Smooth muscle cell (in vitro differentiated cells): ENCODE measurements around the gene CARHSP1. TPM values are rescaled to one million over a fixed set of nuclear protein-coding genes. Genes with fewer than 3 reads are reported as not detected.

Experiments used
- DNase-seq: peaks from one replicate; lab custom pipeline; 2025; ENCODE audit not compliant: unreplicated experiment; lab: John Stamatoyannopoulos, UW
- H2AFZ ChIP-seq: fragments of 200-600 bp; sonication (generic); 2 replicates; pipeline ENCODE4 v1.6.0; 2016; ENCODE audit warnings: antibody characterized with exemption, low read depth, mild to moderate bottlenecking
- H3F3A ChIP-seq: fragments of 200-600 bp; sonication (generic); 2 replicates; pipeline ENCODE4 v1.6.0; 2017; ENCODE audit warnings: antibody characterized with exemption, low read depth
- H3K27ac ChIP-seq: fragments of 200-600 bp; sonication (generic); 2 replicates; pipeline ENCODE4 v1.5.1; 2016; ENCODE audit warnings: low read depth, mild to moderate bottlenecking
- H3K27me3 ChIP-seq: fragments of 200-600 bp; sonication (generic); 2 replicates; pipeline ENCODE4 v1.6.1; 2016; ENCODE audit warnings: low read depth, mild to moderate bottlenecking
- H3K36me3 ChIP-seq: fragments of 200-600 bp; sonication (generic); 2 replicates; pipeline ENCODE4 v1.5.1; 2016; ENCODE audit warnings: low read depth
- H3K4me1 ChIP-seq: fragments of 200-600 bp; sonication (generic); 2 replicates; pipeline ENCODE4 v1.5.1; 2016; ENCODE audit warnings: low read depth
- H3K4me2 ChIP-seq: fragments of 200-600 bp; sonication (generic); 2 replicates; pipeline ENCODE4 v1.6.0; 2016; ENCODE audit warnings: mild to moderate bottlenecking
- H3K4me3 ChIP-seq: fragments of 200-600 bp; sonication (generic); 2 replicates; pipeline ENCODE4 v1.5.1; 2016; ENCODE audit warnings: mild to moderate bottlenecking
- H3K79me2 ChIP-seq: fragments of 200-600 bp; sonication (generic); 2 replicates; pipeline ENCODE4 v1.6.0; 2016; ENCODE audit warnings: low read depth, mild to moderate bottlenecking
- H3K9ac ChIP-seq: fragments of 200-600 bp; sonication (generic); 2 replicates; pipeline ENCODE4 v1.6.0; 2016; ENCODE audit warnings: low read depth
- H3K9me3 ChIP-seq: fragments of 200-600 bp; sonication (generic); replicated peaks from 2 replicates; pipeline ENCODE4 v1.5.1; 2016; ENCODE audit warnings: low read depth
- H4K20me1 ChIP-seq: fragments of 200-600 bp; sonication (generic); 2 replicates; pipeline ENCODE4 v1.6.0; 2016; ENCODE audit warnings: low read depth
- CTCF ChIP-seq: fragments of 200-600 bp; sonication (generic); IDR thresholded peaks from 2 replicates; pipeline ENCODE4 v1.5.1; 2017; ENCODE audit warnings: borderline replicate concordance, mild to moderate bottlenecking, antibody characterized with exemption; ENCODE audit not compliant: insufficient read depth, poor library complexity, severe bottlenecking
- WGBS: methylation state at CpG from one replicate; pipeline ENCODE4 v1.1.7; 2016; ENCODE audit warnings: low lambda C conversion rate; 5-methylcytosine and 5-hydroxymethylcytosine counted together
- polyA plus RNA-seq: library from polyadenylated mRNA; unstranded; fragments of >200 nt; fragmentation: Nextera tagmentation; extraction: Ambion mirVana; gene quantifications from 2 replicates; pipeline ENCODE4 v1.2.1, GENCODE V29; 2016
- total RNA-seq: library from RNA; depleted of rRNA; stranded (reverse); fragments of >200 nt; gene quantifications from 2 replicates; pipeline ENCODE4 v1.2.3, GENCODE V29; 2014

Gene CARHSP1
- total and polyA plus RNA-seq, 2 experiments from 2014 or later, result 62.6 to 94.0 TPM

GRCh38 chr16:8855051-8855786 is 13.6 kb downstream of the CARHSP1 start:
- peak; percentile 24 for TF ChIP-seq CTCF
- Histone ChIP-seq H3K79me2 (peaks cover 5% of the 10 kb centered on the region), H3K27me3 (no peaks in the 10 kb centered on the region), H3F3A (peaks cover 27% of the 10 kb centered on the region), H3K4me3 (no peak overlapping the region), H3K27ac (no peak overlapping the region), H3K9ac (no peak overlapping the region), H3K36me3 (peaks cover 4% of the 10 kb centered on the region), H2AFZ (no peak overlapping the region), H3K4me1 (no peaks in the 10 kb centered on the region), H3K9me3 (no peaks in the 10 kb centered on the region), H3K4me2 (no peak overlapping the region), H4K20me1 (peaks cover 93% of the 10 kb centered on the region)
- no peak for DNase-seq
- WGBS, result 92% methylated on average over 11 of the region's 11 CpGs

- H3K79me2 ChIP-seq, result no peaks in the 10 kb centered on the region
- H3K36me3 ChIP-seq, result peaks cover 4% of the 10 kb centered on the region
- no peak overlapping the region for H3K9ac ChIP-seq
- no peak for DNase-seq
- peaks cover 93% of the 10 kb centered on the region for H4K20me1 ChIP-seq
- no peak overlapping the region for H3K4me3 ChIP-seq
- H3K4me1 ChIP-seq, result no peaks in the 10 kb centered on the region
- H3K27me3 ChIP-seq, result no peaks in the 10 kb centered on the region
- no peak overlapping the region for H3K27ac ChIP-seq
- no peaks in the 10 kb centered on the region for H3K9me3 ChIP-seq
- TF ChIP-seq CTCF, result no peak
- no peak overlapping the region for H2AFZ ChIP-seq
- H3K4me2 ChIP-seq, result no peak overlapping the region
- WGBS, result 94% methylated on average over 9 of the region's 9 CpGs
- peaks cover 27% of the 10 kb centered on the region for H3F3A ChIP-seq
These were observed 14.4 kb downstream of the CARHSP1 start for GRCh38 chr16:8854298-8854948.

- Histone ChIP-seq H3K79me2 (no peaks in the 10 kb centered on the region), H3K4me2 (no peak overlapping the region), H3K27ac (peak overlapping the region; percentile 47), H3K9me3 (no peaks in the 10 kb centered on the region), H3K9ac (no peak overlapping the region), H4K20me1 (peaks cover 93% of the 10 kb centered on the region), H3K4me1 (no peaks in the 10 kb centered on the region), H3K36me3 (peaks cover 4% of the 10 kb centered on the region), H3K27me3 (no peaks in the 10 kb centered on the region), H2AFZ (no peak overlapping the region), H3K4me3 (no peak overlapping the region), H3F3A (peaks cover 31% of the 10 kb centered on the region)
- WGBS, result 58% methylated on average over 7 of the region's 7 CpGs
- no peak for TF ChIP-seq CTCF
- DNase-seq, result no peak
These were observed 15.2 kb downstream of the CARHSP1 start for GRCh38 chr16:8853611-8854010.

- Histone ChIP-seq H3K9me3 (no peaks in the 10 kb centered on the region), H3K79me2 (no peaks in the 10 kb centered on the region), H3K4me1 (no peaks in the 10 kb centered on the region), H3K36me3 (peaks cover 4% of the 10 kb centered on the region), H3K4me2 (no peak overlapping the region), H4K20me1 (peaks cover 91% of the 10 kb centered on the region), H2AFZ (no peak overlapping the region), H3F3A (peaks cover 35% of the 10 kb centered on the region), H3K9ac (no peak overlapping the region), H3K27me3 (no peaks in the 10 kb centered on the region), H3K4me3 (no peak overlapping the region), H3K27ac (peak overlapping the region; percentile 47)
- no peak for DNase-seq
- 96% methylated on average over 7 of the region's 7 CpGs for WGBS
- TF ChIP-seq CTCF, result no peak
These were observed 15.7 kb downstream of the CARHSP1 start for GRCh38 chr16:8853150-8853549.
